ENCODE measurements around the gene PRCD.

The PRCD gene

GRCh38 chr17:76581515-76581914, 41.7 kb downstream of the PRCD start:
- Histone ChIP-seq H3K36me3 (ENCODE audit: control insufficient read depth, insufficient read depth, low read length) (no peaks in the 10 kb centered on the region), H3K27me3 (replicated peaks; ENCODE audit: control insufficient read depth, insufficient read depth, low read length) (no peaks in the 10 kb centered on the region; the same call in 1 of the 2 replicates), H3K4me3 (replicated peaks; ENCODE audit: low read depth, low read length) (no peak overlapping the region)
- no peak for DNase-seq (ENCODE audit: extremely low read depth, insufficient read length)
- no peak for TF ChIP-seq CTCF (IDR thresholded peaks at IDR 0.05; ENCODE audit: insufficient read depth, low read length, poor library complexity, severe bottlenecking)

DNA sequence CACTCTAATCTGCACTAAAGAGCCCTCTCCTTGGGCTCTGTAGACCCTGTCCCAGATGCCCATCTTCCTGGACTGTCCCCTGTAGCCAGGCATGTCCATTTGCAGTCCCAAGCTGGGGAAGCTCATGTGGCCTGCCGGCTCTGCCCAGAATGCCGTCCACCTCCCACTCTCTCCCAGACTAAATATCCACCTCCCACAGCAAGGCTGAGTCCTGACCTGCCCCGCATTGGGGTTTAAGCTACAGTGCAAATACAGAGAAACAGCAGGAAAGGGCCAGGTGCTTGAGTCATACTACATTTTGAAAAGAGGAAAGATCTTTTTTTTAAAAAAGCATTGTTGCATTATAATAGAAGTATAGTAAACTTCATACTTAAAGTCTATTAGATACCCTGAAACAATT, 42.8 kb downstream of the PRCD start:
- Histone ChIP-seq H3K4me3 (replicated peaks; ENCODE audit: low read depth, low read length) (no peak overlapping the region), H3K27me3 (replicated peaks; ENCODE audit: control insufficient read depth, insufficient read depth, low read length) (no peaks in the 10 kb centered on the region; the same call in 1 of the 2 replicates), H3K36me3 (ENCODE audit: control insufficient read depth, insufficient read depth, low read length) (no peaks in the 10 kb centered on the region)
- no peak for TF ChIP-seq CTCF (IDR thresholded peaks at IDR 0.05; ENCODE audit: insufficient read depth, low read length, poor library complexity, severe bottlenecking)
- no peak for DNase-seq (ENCODE audit: extremely low read depth, insufficient read length)

- Histone ChIP-seq H3K27me3 (replicated peaks; ENCODE audit: control insufficient read depth, insufficient read depth, low read length) (no peaks in the 10 kb centered on the region; the same call in 1 of the 2 replicates), H3K4me3 (replicated peaks; ENCODE audit: low read depth, low read length) (peak overlapping the region; percentile 59), H3K36me3 (ENCODE audit: control insufficient read depth, insufficient read depth, low read length) (no peaks in the 10 kb centered on the region)
- TF ChIP-seq CTCF (IDR thresholded peaks at IDR 0.05; ENCODE audit: insufficient read depth, low read length, poor library complexity, severe bottlenecking): no peak
- no peak for DNase-seq (ENCODE audit: extremely low read depth, insufficient read length)
These were observed 44.7 kb downstream of the PRCD start for GRCh38 chr17:76584427-76585032.

DNA sequence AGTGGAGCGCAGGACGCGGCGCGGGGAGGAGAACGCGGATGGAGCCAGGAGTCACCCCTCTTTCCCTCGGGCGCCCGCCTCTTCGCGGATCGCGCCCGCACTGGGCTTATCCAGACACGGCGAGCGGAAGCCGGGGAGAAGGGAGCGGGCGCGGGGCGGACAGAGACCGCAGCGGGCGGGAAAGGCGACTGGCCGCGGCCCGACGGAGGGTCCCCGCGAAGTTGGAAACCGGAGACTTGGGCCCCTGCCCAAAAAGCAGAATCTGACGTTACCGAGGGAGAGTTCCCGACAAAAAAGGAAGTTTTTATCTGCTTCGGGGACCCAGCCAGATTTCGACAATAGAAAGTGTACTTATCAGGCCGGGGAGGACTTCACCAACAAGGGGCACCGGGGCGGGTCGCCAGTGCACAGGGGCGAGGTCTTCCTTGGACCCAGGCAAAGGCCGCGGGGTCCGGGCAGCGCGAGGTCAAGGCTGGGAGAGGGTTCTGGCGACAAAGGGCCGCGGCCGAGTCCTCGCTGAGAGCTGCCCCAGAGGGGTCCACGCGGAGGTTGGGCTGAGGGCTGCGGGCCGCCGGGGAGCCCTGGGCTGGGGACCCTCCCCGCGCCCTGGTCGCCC, 45.3 kb downstream of the PRCD start:
- Histone ChIP-seq H3K4me3 (replicated peaks; ENCODE audit: low read depth, low read length) (peak overlapping the region; percentile 59), H3K27me3 (replicated peaks; ENCODE audit: control insufficient read depth, insufficient read depth, low read length) (no peaks in the 10 kb centered on the region; the same call in 1 of the 2 replicates), H3K36me3 (ENCODE audit: control insufficient read depth, insufficient read depth, low read length) (no peaks in the 10 kb centered on the region)
- TF ChIP-seq CTCF (IDR thresholded peaks at IDR 0.05; ENCODE audit: insufficient read depth, low read length, poor library complexity, severe bottlenecking): no peak
- no peak for DNase-seq (ENCODE audit: extremely low read depth, insufficient read length)

DNA sequence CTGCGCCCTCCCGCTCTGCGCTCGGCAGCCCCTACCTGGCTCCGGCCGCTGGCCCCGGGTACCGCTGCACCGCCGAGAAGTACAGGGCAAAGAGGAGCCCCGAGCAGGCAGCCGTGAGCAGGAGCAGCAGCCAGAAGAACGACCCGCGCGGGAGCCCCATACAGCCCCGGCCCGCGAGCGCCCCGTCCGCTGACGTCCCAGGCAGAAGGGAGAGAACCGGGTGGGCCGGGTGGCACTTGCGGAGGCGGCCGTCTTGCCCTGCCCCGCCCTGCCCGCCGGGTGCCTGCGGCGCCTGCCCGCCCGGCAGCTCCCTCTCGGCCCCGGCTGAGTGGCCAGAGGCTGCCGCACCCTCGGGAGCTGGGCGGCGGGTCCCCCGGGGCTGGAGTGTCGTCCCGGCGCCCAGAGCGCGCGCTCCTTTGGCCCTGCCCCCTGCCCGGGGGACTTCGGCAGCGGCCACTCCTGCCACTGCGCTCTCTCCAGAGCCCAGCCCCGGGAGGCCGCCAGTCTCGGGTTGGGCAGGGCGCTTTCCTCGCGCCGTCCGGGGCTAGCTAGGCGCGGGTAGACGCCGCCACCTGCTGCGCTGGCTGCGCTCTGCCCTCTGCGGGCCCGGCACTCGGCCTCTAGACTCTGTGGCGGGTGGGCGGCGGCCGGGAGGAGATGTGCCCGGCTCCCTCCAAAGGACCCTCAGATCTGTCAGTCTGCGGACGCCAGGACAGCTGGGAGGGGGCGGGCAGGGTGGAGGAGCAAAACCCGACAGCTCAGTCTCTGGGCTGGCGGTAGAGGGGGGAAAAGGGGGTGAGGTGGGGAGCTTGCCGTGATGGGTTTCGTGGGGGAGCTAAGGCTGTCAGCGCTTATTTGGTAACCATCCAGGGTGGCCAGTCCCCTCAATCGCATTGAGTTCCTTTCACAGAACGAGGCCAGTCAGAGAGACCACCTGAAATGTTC, 46.1 kb downstream of the PRCD start, which contains the start of gene ST6GALNAC2:
Gene ST6GALNAC2, minus strand, starts transcription at position 212 of the 945 bp plus-strand sequence. Its CDS starts 52 bp downstream, at position 160.
- no peaks in the 10 kb centered on the region for H3K36me3 ChIP-seq (ENCODE audit: control insufficient read depth, insufficient read depth, low read length)
- peak within 1 kb of the TSS; percentile 59 for H3K4me3 ChIP-seq (replicated peaks; ENCODE audit: low read depth, low read length)
- no peak for DNase-seq (ENCODE audit: extremely low read depth, insufficient read length)
- no peaks in the 10 kb centered on the region; the same call in 1 of the 2 replicates for H3K27me3 ChIP-seq (replicated peaks; ENCODE audit: control insufficient read depth, insufficient read depth, low read length)
- peak; percentile 34 for TF ChIP-seq CTCF (IDR thresholded peaks at IDR 0.05; ENCODE audit: insufficient read depth, low read length, poor library complexity, severe bottlenecking)
